ENCODE results near the gene CXorf49.
"Not testable (repeated sequence)": the region's sequence is repeated elsewhere in the genome, so short reads cannot be mapped to it uniquely, and the experiment has no call there.

GRCh38 chrX:71760688-71761281, 42.7 kb upstream of the CXorf49 start:
- TF ChIP-seq, protein P1, sequence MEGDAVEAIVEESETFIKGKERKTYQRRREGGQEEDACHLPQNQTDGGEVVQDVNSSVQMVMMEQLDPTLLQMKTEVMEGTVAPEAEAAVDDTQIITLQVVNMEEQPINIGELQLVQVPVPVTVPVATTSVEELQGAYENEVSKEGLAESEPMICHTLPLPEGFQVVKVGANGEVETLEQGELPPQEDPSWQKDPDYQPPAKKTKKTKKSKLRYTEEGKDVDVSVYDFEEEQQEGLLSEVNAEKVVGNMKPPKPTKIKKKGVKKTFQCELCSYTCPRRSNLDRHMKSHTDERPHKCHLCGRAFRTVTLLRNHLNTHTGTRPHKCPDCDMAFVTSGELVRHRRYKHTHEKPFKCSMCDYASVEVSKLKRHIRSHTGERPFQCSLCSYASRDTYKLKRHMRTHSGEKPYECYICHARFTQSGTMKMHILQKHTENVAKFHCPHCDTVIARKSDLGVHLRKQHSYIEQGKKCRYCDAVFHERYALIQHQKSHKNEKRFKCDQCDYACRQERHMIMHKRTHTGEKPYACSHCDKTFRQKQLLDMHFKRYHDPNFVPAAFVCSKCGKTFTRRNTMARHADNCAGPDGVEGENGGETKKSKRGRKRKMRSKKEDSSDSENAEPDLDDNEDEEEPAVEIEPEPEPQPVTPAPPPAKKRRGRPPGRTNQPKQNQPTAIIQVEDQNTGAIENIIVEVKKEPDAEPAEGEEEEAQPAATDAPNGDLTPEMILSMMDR (IDR thresholded peaks at IDR 0.05), result not testable (repeated sequence)
- not testable (repeated sequence) for TF ChIP-seq POLR2A (IDR thresholded peaks at IDR 0.05)
